ENCODE results near the gene FMNL2.

DNA sequence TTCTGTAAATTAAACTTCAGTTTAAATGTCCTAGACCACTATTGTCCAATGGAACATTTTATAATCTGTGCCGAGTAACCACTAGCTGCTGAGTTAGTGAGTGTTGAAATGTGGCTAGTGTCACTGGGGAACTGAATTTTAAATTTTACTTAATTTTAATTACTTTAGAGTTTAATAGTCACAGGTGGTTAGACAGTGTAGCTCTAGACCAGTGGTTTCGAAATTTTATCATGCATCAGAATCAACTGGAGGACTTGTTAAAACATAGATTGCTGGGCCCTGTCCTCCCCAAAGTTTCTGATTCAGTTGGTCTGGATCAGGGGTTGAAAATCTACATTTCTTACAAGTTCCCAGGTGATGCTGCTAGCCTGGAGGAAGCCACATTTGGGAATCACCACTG is 110.4 kb downstream of the FMNL2 start:
- TF ChIP-seq POLR2AphosphoS5 (IDR thresholded peaks at IDR 0.05; ENCODE audit: low read depth, low read length) (no peak), SIN3A (IDR thresholded peaks at IDR 0.05; ENCODE audit: borderline replicate concordance, insufficient read depth, low read depth, low read length) (no peak), CTCF (IDR thresholded peaks at IDR 0.05) (no peak), TCF7L2 (IDR thresholded peaks at IDR 0.05; ENCODE audit: low read depth, low read length) (no peak)
- TF ChIP-seq, protein P1, sequence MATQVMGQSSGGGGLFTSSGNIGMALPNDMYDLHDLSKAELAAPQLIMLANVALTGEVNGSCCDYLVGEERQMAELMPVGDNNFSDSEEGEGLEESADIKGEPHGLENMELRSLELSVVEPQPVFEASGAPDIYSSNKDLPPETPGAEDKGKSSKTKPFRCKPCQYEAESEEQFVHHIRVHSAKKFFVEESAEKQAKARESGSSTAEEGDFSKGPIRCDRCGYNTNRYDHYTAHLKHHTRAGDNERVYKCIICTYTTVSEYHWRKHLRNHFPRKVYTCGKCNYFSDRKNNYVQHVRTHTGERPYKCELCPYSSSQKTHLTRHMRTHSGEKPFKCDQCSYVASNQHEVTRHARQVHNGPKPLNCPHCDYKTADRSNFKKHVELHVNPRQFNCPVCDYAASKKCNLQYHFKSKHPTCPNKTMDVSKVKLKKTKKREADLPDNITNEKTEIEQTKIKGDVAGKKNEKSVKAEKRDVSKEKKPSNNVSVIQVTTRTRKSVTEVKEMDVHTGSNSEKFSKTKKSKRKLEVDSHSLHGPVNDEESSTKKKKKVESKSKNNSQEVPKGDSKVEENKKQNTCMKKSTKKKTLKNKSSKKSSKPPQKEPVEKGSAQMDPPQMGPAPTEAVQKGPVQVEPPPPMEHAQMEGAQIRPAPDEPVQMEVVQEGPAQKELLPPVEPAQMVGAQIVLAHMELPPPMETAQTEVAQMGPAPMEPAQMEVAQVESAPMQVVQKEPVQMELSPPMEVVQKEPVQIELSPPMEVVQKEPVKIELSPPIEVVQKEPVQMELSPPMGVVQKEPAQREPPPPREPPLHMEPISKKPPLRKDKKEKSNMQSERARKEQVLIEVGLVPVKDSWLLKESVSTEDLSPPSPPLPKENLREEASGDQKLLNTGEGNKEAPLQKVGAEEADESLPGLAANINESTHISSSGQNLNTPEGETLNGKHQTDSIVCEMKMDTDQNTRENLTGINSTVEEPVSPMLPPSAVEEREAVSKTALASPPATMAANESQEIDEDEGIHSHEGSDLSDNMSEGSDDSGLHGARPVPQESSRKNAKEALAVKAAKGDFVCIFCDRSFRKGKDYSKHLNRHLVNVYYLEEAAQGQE (IDR thresholded peaks at IDR 0.05; ENCODE audit: insufficient read depth in 1 of 2, low read depth in 2 of 2, low read length in 1 of 2), result no peak

Measured in Panc1 (cell line).